Tibial nerve (tissue), 4 donors: ENCODE results near the gene SLC25A21. TPM values are rescaled to one million over a fixed set of nuclear protein-coding genes. Genes with fewer than 3 reads are reported as not detected.

Experiments used
- DNase-seq, 2 donors: peaks; one replicate each; pipeline ENCODE4 v3.0.0-alpha.2; 2019; ENCODE audit warnings: low spot score in 2 of 2
- H3K27ac ChIP-seq, 4 donors: fragments of 200-600 bp; sonication (generic) in 3 of 4; one replicate each; pipeline ENCODE4 v1.5.1; 2017 to 2019; ENCODE audit warnings: mild to moderate bottlenecking in 1 of 4
- H3K27me3 ChIP-seq, 2 donors: fragments of 200-600 bp; sonication (generic) in 1 of 2; one replicate each; pipeline versions ENCODE4 v1.5.1 to v1.6.0; 2017 to 2019
- H3K36me3 ChIP-seq, 3 donors: fragments of 200-600 bp; sonication (generic); one replicate each; pipeline ENCODE4 v1.5.1; 2018 to 2019
- H3K4me1 ChIP-seq, 4 donors: fragments of 200-600 bp; sonication (generic) in 3 of 4; one replicate each; pipeline ENCODE4 v1.5.1; 2017 to 2019
- H3K4me3 ChIP-seq, 4 donors: fragments of 200-600 bp; sonication (generic) in 3 of 4; one replicate each; pipeline ENCODE4 v1.5.1; 2017 to 2019; ENCODE audit warnings: mild to moderate bottlenecking in 1 of 4, moderate library complexity in 1 of 4
- H3K9me3 ChIP-seq, 4 donors: fragments of 200-600 bp; sonication (generic) in 3 of 4; one replicate each; pipeline ENCODE4 v1.5.1; 2017 to 2019
- EP300 ChIP-seq, 2 donors: sonication (generic); formaldehyde crosslinking; IDR thresholded peaks; one replicate each; pipeline ENCODE4 v1.6.1; 2017; ENCODE audit warnings: antibody characterized with exemption in 2 of 2, mild to moderate bottlenecking in 1 of 2
- POLR2A ChIP-seq, 2 donors: fragments of 450-650 bp; IDR thresholded peaks; one replicate each; pipeline ENCODE4 v1.6.1; 2017; ENCODE audit warnings: antibody characterized with exemption in 2 of 2, mild to moderate bottlenecking in 2 of 2, moderate library complexity in 2 of 2
- WGBS, 2 donors: methylation state at CpG; one replicate each; pipeline ENCODE4 v1.1.5; 2018; 5-methylcytosine and 5-hydroxymethylcytosine counted together
- total RNA-seq, 4 donors: library from RNA; depleted of rRNA; stranded (reverse); fragments of >200 nt; gene quantifications; one replicate each; pipeline ENCODE4 v1.1.0, GENCODE V29; 2016
- TF ChIP-seq, protein P1 (sequence below), 5 experiments: fragments of 200-600 bp in 3 of 5; fragments of 450-650 bp in 2 of 5; sonication (generic) in 3 of 5; IDR thresholded peaks; one replicate each; pipeline ENCODE4 v1.5.1; 2016 to 2019; ENCODE audit warnings: antibody characterized with exemption in 5 of 5, mild to moderate bottlenecking in 3 of 5, moderate library complexity in 2 of 5

The SLC25A21 gene
- total RNA-seq, 4 donors from 2014 or later: 0.30 to 0.98 (median 0.42) TPM; not detected in 1

DNA sequence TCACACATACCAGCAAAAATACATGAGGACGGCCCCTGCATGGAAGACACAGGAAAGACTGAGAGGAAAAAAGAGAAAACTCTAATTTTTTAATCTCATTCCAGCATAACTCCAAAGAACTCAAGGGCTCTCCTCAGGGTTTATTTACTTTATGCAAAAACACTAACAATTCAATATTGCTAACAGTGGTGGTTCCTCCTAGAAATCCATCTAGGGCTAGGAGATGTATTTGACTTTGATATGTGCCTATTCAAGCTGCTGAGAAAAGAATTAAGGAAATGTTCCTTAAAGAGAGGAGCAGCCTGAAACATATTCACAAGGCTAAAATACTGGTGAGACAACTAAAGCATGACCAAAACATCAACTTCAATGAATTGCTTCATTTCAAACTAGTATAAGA is 57.0 kb downstream of the SLC25A21 start:
- Histone ChIP-seq H3K36me3 (no peaks in the 10 kb centered on the region), H3K9me3 (peaks cover 0 to 14% (median 0%) of the 10 kb centered on the region in 4 donors), H3K4me3 (no peak overlapping the region), H3K4me1 (peaks cover 0 to 5% (median 0%) of the 10 kb centered on the region in 4 donors), H3K27ac (no peak overlapping the region), H3K27me3 (no peaks in the 10 kb centered on the region)
- TF ChIP-seq, protein P1, sequence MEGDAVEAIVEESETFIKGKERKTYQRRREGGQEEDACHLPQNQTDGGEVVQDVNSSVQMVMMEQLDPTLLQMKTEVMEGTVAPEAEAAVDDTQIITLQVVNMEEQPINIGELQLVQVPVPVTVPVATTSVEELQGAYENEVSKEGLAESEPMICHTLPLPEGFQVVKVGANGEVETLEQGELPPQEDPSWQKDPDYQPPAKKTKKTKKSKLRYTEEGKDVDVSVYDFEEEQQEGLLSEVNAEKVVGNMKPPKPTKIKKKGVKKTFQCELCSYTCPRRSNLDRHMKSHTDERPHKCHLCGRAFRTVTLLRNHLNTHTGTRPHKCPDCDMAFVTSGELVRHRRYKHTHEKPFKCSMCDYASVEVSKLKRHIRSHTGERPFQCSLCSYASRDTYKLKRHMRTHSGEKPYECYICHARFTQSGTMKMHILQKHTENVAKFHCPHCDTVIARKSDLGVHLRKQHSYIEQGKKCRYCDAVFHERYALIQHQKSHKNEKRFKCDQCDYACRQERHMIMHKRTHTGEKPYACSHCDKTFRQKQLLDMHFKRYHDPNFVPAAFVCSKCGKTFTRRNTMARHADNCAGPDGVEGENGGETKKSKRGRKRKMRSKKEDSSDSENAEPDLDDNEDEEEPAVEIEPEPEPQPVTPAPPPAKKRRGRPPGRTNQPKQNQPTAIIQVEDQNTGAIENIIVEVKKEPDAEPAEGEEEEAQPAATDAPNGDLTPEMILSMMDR (IDR thresholded peaks at IDR 0.05): no peak
- no peak for TF ChIP-seq POLR2A (IDR thresholded peaks at IDR 0.05)
- no peak for TF ChIP-seq EP300 (IDR thresholded peaks at IDR 0.05)
- 86 to 91% methylated on average over 1 of the region's 1 CpG for WGBS, 2 donors
- no peak for DNase-seq

DNA sequence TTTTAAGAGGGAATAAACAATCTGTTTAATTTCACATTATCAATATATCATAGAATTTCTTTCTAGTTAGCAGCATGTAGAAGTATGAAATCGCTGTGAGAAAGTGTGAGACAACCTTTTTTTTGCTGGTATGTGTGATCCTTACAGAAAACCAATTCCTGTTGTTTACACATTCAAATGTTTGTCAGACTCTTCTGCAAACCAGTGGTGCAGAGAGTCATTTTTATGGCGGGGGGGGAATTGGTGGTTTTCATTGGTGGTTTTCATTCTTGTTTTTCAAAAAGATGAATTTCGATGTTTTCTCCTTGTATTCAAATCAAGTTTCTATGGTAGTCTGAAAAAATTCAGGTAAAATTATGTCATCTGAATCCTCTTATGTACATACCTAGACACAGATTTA is 57.8 kb downstream of the SLC25A21 start:
- WGBS, 2 donors: 85 to 89% methylated on average over 3 of the region's 3 CpGs
- H3K9me3 ChIP-seq: peaks cover 0 to 14% (median 0%) of the 10 kb centered on the region in 4 donors
- no peaks in the 10 kb centered on the region for H3K36me3 ChIP-seq
- no peak overlapping the region for H3K27ac ChIP-seq
- no peak for DNase-seq
- TF ChIP-seq EP300 (IDR thresholded peaks at IDR 0.05) (no peak), POLR2A (IDR thresholded peaks at IDR 0.05) (no peak)
- TF ChIP-seq, protein P1 (IDR thresholded peaks at IDR 0.05): no peak
- H3K4me3 ChIP-seq: no peak overlapping the region
- H3K4me1 ChIP-seq: peaks cover 0 to 5% (median 0%) of the 10 kb centered on the region in 4 donors
- no peaks in the 10 kb centered on the region for H3K27me3 ChIP-seq

DNA sequence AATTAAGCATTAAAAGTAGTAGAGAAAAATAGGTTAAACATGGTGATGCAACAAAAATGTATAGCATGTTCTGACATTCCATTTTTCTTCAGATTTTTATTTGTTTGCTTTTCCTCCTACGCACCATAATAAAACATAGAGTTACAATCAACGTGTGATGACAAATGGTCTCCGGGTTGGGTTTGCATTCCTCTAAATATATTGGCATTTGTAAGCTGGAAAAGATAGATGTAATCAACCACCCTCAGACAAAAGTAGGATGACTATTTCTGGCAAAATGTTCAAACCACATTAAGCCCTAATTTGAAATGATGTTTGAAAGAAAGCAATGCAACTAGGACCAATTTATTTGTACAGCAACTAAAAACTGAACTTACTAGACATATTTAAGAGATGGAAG is 58.4 kb downstream of the SLC25A21 start:
- Histone ChIP-seq H3K36me3 (no peaks in the 10 kb centered on the region), H3K27me3 (no peaks in the 10 kb centered on the region), H3K9me3 (peaks cover 0 to 11% (median 0%) of the 10 kb centered on the region in 4 donors), H3K4me1 (peaks cover 0 to 5% (median 0%) of the 10 kb centered on the region in 4 donors), H3K27ac (no peak overlapping the region), H3K4me3 (no peak overlapping the region)
- no peak for DNase-seq
- 34 to 44% methylated on average over 3 of the region's 3 CpGs for WGBS, 2 donors
- TF ChIP-seq, protein P1 (IDR thresholded peaks at IDR 0.05): no peak
- TF ChIP-seq POLR2A (IDR thresholded peaks at IDR 0.05) (no peak), EP300 (IDR thresholded peaks at IDR 0.05) (no peak)

- Histone ChIP-seq H3K4me1 (no peaks in the 10 kb centered on the region), H3K27ac (no peak overlapping the region), H3K36me3 (no peaks in the 10 kb centered on the region), H3K9me3 (no peaks in the 10 kb centered on the region), H3K27me3 (no peaks in the 10 kb centered on the region), H3K4me3 (no peak overlapping the region)
- no peak for TF ChIP-seq POLR2A (IDR thresholded peaks at IDR 0.05)
- TF ChIP-seq, protein P1 (IDR thresholded peaks at IDR 0.05): no peak
- TF ChIP-seq EP300 (IDR thresholded peaks at IDR 0.05): no peak
- WGBS, 2 donors: 84 to 86% methylated on average over 2 of the region's 2 CpGs
- DNase-seq: no peak
These were observed 74.3 kb downstream of the SLC25A21 start for GRCh38 chr14:37098132-37098531.

DNA sequence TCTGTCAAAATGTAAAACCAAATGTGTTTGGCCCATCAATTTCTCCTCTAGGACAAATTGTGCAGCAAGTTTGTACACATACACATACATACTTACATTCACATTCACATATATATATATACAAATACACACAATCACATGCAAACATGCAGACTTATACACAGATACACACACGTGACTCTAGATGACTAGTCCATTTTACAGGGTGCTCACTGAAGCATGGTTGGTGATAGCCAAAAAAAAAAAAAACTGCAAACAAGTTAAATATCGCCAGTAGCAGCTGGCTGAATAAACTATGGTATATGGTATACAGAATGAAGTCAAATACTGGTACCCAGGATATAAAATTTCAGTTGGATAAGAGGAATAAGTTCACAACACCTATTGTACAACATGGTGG is 77.9 kb downstream of the SLC25A21 start:
- no peaks in the 10 kb centered on the region for H3K36me3 ChIP-seq
- H3K9me3 ChIP-seq: no peaks in the 10 kb centered on the region
- TF ChIP-seq EP300 (IDR thresholded peaks at IDR 0.05) (no peak), POLR2A (IDR thresholded peaks at IDR 0.05) (no peak)
- TF ChIP-seq, protein P1 (IDR thresholded peaks at IDR 0.05): no peak
- DNase-seq: no peak
- 86 to 92% methylated on average over 2 of the region's 2 CpGs for WGBS, 2 donors
- no peaks in the 10 kb centered on the region for H3K27me3 ChIP-seq
- H3K4me3 ChIP-seq: no peak overlapping the region
- H3K4me1 ChIP-seq: no peaks in the 10 kb centered on the region
- H3K27ac ChIP-seq: no peak overlapping the region
